ENCODE measurements around the gene BACE1.

BACE1 gene

DNA sequence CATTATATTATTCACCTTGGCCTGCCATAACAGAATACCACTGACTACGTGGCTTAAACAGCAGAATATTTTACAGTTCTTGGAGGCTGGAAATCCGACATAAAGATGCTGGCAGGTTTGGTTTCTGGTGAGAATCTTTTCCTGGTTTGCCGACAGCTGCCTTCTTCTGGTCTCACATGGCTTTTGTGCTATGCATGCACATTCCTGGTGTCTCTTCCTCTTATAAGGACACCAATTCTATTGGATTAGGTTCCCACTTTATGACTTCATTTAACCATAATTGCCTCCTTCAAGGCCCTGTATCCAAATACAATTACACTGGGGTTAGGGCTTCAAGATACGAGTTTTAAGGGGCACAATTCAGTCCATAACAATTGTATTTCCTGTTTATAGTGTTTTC, 66.5 kb downstream of the BACE1 start:
- H3K79me2 ChIP-seq: no peaks in the 10 kb centered on the region
- H3K4me1 ChIP-seq: no peaks in the 10 kb centered on the region
- H3K4me3 ChIP-seq (ENCODE audit: low read depth, low read length): no peak overlapping the region
- TF ChIP-seq, protein P1, sequence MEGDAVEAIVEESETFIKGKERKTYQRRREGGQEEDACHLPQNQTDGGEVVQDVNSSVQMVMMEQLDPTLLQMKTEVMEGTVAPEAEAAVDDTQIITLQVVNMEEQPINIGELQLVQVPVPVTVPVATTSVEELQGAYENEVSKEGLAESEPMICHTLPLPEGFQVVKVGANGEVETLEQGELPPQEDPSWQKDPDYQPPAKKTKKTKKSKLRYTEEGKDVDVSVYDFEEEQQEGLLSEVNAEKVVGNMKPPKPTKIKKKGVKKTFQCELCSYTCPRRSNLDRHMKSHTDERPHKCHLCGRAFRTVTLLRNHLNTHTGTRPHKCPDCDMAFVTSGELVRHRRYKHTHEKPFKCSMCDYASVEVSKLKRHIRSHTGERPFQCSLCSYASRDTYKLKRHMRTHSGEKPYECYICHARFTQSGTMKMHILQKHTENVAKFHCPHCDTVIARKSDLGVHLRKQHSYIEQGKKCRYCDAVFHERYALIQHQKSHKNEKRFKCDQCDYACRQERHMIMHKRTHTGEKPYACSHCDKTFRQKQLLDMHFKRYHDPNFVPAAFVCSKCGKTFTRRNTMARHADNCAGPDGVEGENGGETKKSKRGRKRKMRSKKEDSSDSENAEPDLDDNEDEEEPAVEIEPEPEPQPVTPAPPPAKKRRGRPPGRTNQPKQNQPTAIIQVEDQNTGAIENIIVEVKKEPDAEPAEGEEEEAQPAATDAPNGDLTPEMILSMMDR (IDR thresholded peaks at IDR 0.05): no peak
- no peak overlapping the region for H3K4me2 ChIP-seq (ENCODE audit: low read length)
- H2AFZ ChIP-seq: no peak overlapping the region
- H3K9me3 ChIP-seq (ENCODE audit: control insufficient read depth, low read length): no peaks in the 10 kb centered on the region
- no peaks in the 10 kb centered on the region for H3K36me3 ChIP-seq (ENCODE audit: control insufficient read depth, insufficient read depth, low read length)
- H3K27ac ChIP-seq: no peak overlapping the region
- H3K27me3 ChIP-seq (ENCODE audit: control insufficient read depth, insufficient read depth, low read length): no peaks in the 10 kb centered on the region
- no peak overlapping the region for H3K9ac ChIP-seq

DNA sequence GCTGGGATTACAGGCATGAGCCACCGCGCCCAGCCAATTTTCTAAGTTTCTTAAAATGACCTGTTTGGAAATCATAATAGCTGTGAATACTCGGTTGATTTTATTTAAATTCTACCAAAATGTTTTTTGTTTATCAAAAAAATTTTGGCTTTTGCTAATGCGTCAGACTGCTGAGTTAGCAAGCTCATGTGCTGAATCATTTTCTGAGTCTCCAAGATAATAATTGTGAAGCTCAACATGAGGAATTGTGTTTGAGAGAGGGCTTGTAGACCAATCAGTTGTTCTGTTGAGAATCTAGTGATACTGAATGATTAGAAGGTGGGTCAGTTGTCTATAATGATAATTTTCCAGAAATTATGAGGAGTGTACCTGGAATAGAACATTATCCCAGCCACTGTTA, 67.7 kb downstream of the BACE1 start:
- no peaks in the 10 kb centered on the region for H3K79me2 ChIP-seq
- H3K9me3 ChIP-seq (ENCODE audit: control insufficient read depth, low read length): no peaks in the 10 kb centered on the region
- H3K4me2 ChIP-seq (ENCODE audit: low read length): no peak overlapping the region
- H3K9ac ChIP-seq: no peak overlapping the region
- no peak overlapping the region for H3K4me3 ChIP-seq (ENCODE audit: low read depth, low read length)
- TF ChIP-seq, protein P1 (IDR thresholded peaks at IDR 0.05): no peak
- no peak overlapping the region for H3K27ac ChIP-seq
- no peaks in the 10 kb centered on the region for H3K27me3 ChIP-seq (ENCODE audit: control insufficient read depth, insufficient read depth, low read length)
- no peaks in the 10 kb centered on the region for H3K4me1 ChIP-seq
- no peak overlapping the region for H2AFZ ChIP-seq
- no peaks in the 10 kb centered on the region for H3K36me3 ChIP-seq (ENCODE audit: control insufficient read depth, insufficient read depth, low read length)

DNA sequence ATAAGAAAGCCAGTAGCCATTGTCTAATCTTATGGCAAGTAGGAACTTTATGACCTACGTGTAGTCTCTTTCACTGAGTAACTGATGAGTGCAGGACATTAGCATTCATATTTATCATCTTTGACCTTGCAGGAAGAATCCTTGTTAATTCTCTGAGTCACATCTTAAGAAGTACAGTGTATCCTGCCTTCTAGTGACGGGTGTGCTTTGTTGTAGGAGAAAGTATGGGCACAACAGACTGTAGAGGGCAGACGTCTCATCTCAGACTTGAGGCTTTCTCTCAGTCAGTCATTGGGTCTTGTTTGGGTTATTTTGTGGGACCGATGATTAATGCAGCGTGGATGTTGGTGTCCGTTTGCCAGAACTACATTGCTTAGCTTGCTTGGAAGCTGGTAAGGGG, 76.8 kb downstream of the BACE1 start:
- Histone ChIP-seq H3K27ac (no peak overlapping the region), H3K9me3 (ENCODE audit: control insufficient read depth, low read length) (no peaks in the 10 kb centered on the region), H3K9ac (no peak overlapping the region), H3K4me2 (ENCODE audit: low read length) (no peak overlapping the region), H3K36me3 (ENCODE audit: control insufficient read depth, insufficient read depth, low read length) (no peaks in the 10 kb centered on the region), H3K79me2 (no peaks in the 10 kb centered on the region), H3K4me1 (no peaks in the 10 kb centered on the region), H3K27me3 (ENCODE audit: control insufficient read depth, insufficient read depth, low read length) (no peaks in the 10 kb centered on the region), H3K4me3 (ENCODE audit: low read depth, low read length) (no peak overlapping the region), H2AFZ (no peak overlapping the region)
- TF ChIP-seq, protein P1 (IDR thresholded peaks at IDR 0.05): no peak

DNA sequence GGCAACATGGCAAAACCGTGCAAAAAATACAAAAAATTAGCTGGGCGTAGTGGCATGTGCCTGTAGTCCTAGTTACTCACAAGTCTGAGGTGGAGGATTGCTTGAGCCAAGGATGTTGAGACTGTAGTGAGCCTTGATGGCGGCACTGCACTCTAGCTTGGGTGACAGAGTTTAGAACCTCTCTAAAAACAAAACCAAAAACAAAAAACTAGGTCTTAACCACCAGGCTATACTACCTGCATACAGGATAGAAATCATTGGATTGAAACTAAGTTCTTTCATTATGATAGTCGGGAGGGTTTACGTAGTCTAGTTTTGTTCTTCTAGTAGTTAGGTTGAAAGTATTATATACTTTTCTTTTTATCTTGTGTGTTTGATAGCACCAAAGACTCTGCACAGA, 77.8 kb downstream of the BACE1 start:
- Histone ChIP-seq H3K9ac (no peak overlapping the region), H3K27ac (no peak overlapping the region), H3K4me3 (ENCODE audit: low read depth, low read length) (no peak overlapping the region), H3K27me3 (ENCODE audit: control insufficient read depth, insufficient read depth, low read length) (no peaks in the 10 kb centered on the region), H2AFZ (no peak overlapping the region), H3K4me1 (no peaks in the 10 kb centered on the region), H3K4me2 (ENCODE audit: low read length) (no peak overlapping the region), H3K36me3 (ENCODE audit: control insufficient read depth, insufficient read depth, low read length) (no peaks in the 10 kb centered on the region), H3K79me2 (no peaks in the 10 kb centered on the region), H3K9me3 (ENCODE audit: control insufficient read depth, low read length) (no peaks in the 10 kb centered on the region)
- TF ChIP-seq, protein P1 (IDR thresholded peaks at IDR 0.05): no peak
